Natural killer cell treated with Interleukin-12 subunit alpha and Interleukin-12 subunit beta and Interleukin-15 and Interleukin-18, amount 100 ng/mL, for 72 hours (primary cell): ENCODE measurements around the gene TMEM39B. TPM values are rescaled to one million over a fixed set of nuclear protein-coding genes. Genes with fewer than 3 reads are reported as not detected.
"Not testable (repeated sequence)": the region's sequence is repeated elsewhere in the genome, so short reads cannot be mapped to it uniquely, and the experiment has no call there.

ENCODE experiments used
- ATAC-seq, 2 donors: fragments of 150-1000 bp; cut with Tn5 transposase in 1 of 2; sonication (Bioruptor Pico), chemical (Tn5 transposase) in 1 of 2; 2 replicates each; pipeline ENCODE4 v1.10.0; 2021
- DNase-seq: peaks from one replicate; pipeline ENCODE4 v3.0.0; 2022; ENCODE audit warnings: low spot score
- H3K27ac Mint-ChIP-seq, 2 donors: 1 replicate in 1 of 2; 2 replicates in 1 of 2; pipeline ENCODE4 v1.8.0; 2022; ENCODE audit warnings: mixed read lengths in 2 of 2, mild to moderate bottlenecking in 1 of 2, moderate library complexity in 1 of 2
- H3K27me3 Mint-ChIP-seq, 2 donors: 1 replicate in 1 of 2; 2 replicates in 1 of 2; pipeline ENCODE4 v1.8.0; 2022; ENCODE audit warnings: mixed read lengths in 2 of 2
- H3K36me3 Mint-ChIP-seq: one replicate; pipeline ENCODE4 v1.8.0; 2022; ENCODE audit warnings: mixed read lengths
- H3K4me1 Mint-ChIP-seq, 2 donors: 1 replicate in 1 of 2; 2 replicates in 1 of 2; pipeline ENCODE4 v1.8.0; 2022; ENCODE audit warnings: low read depth in 2 of 2, mixed read lengths in 2 of 2, mild to moderate bottlenecking in 1 of 2
- H3K4me3 Mint-ChIP-seq: one replicate; pipeline ENCODE4 v1.8.0; 2022; ENCODE audit warnings: mixed read lengths
- H3K9me3 Mint-ChIP-seq: 2 replicates; pipeline ENCODE4 v1.8.0; 2022; ENCODE audit warnings: mixed read lengths
- total RNA-seq, 2 donors: library from RNA; stranded (reverse); gene quantifications; one replicate each; pipeline ENCODE4 v1.2.3, GENCODE V29; 2022

TMEM39B gene
- total RNA-seq, 2 donors from 2014 or later, result 20.5 to 26.9 TPM

- Mint-ChIP-seq H3K9me3 (no peaks in the 10 kb centered on the region), H3K27ac (peak overlapping the region in 1 of 2 donors; percentile 96), H3K4me3 (peak overlapping the region; percentile 1), H3K27me3 (no peaks in the 10 kb centered on the region), H3K4me1 (peaks cover 33 to 44% of the 10 kb centered on the region in 2 donors), H3K36me3 (no peaks in the 10 kb centered on the region)
- DNase-seq (no peak), ATAC-seq (no peak)
Measured at GRCh38 chr1:32111040-32111623, 38.4 kb downstream of the TMEM39B start.

DNA sequence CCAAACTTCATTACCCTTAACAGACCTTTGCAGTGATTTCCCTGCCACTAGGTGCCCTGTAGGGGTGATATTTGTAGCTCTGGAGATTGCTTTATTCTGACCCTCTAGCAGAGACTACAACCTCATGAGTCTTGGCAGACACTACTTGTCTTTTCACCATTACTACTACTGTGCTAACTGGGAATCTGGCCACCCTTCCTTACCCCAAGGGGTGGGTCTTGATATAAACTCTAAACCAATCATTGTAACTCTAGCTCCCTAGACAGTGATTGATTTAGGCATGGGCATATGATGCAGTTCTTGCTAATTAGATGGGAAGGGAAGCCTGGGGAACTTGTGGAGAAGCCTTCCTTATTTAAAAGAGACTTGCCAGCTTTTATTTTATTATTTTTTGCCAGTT, 39.0 kb downstream of the TMEM39B start:
- H3K4me3 Mint-ChIP-seq, result peak overlapping the region; percentile 1
- H3K27me3 Mint-ChIP-seq, result no peaks in the 10 kb centered on the region
- no peaks in the 10 kb centered on the region for H3K36me3 Mint-ChIP-seq
- no peak for DNase-seq
- H3K4me1 Mint-ChIP-seq, result peaks cover 33 to 46% of the 10 kb centered on the region in 2 donors
- ATAC-seq, result no peak
- H3K9me3 Mint-ChIP-seq, result no peaks in the 10 kb centered on the region
- H3K27ac Mint-ChIP-seq, result peak overlapping the region in 1 of 2 donors; percentile 96

DNA sequence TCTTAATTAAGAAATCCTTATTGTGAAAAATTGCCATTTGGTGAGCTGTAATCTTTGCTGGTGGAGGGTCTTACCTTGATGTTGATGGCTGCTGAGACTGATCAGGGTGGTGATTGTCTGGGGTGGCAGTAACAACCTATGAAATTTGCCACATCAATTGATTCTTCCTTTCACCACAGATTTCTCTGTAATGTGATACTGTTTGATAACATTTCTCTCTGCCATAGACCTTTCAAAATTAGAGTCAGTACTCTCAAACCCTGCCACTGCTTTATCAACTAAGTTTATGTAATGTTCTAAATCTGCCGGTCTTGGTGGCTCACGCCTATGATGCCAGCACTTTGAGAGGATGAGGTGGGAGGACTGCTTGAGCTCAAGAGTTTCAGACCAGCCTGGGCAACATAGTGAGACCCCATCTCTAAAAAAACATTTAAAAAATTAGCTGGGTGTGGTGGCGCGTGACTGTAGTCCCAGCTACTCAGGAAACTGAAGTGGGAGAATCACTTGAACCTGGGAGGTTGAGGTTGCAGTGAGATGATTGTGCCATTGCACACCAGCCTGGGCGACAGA, 40.2 kb downstream of the TMEM39B start:
- DNase-seq (no peak), ATAC-seq (no peak)
- Mint-ChIP-seq H3K27me3 (no peaks in the 10 kb centered on the region), H3K4me3 (no peak overlapping the region), H3K36me3 (no peaks in the 10 kb centered on the region), H3K27ac (no peak overlapping the region), H3K4me1 (peaks cover 33 to 42% of the 10 kb centered on the region in 2 donors), H3K9me3 (no peaks in the 10 kb centered on the region)

DNA sequence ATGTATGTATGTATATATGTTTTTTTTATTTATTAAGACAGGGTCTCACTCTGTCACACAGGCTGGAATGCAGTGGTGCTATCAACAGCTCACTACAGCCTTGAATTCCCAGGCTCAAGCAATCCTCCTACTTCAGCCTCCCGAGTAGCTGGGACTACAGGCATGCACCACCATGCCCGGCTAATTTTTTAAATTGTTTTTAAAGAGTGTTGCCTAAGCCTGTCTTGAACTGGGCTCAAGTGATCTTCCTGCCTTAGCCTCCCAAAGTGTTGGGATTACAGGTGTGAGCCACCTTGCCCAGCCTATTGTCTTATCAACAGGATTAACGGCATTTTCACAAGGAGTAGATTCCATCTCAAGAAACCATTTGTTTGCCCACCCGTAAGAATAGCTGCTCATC, 40.7 kb downstream of the TMEM39B start:
- not testable (repeated sequence) for H3K27me3 Mint-ChIP-seq, H3K9me3 Mint-ChIP-seq, ATAC-seq, H3K4me3 Mint-ChIP-seq, H3K36me3 Mint-ChIP-seq, DNase-seq
- peak overlapping the region in 1 of 2 donors; percentile 41 for H3K27ac Mint-ChIP-seq
- peaks cover 32 to 47% of the 10 kb centered on the region in 2 donors for H3K4me1 Mint-ChIP-seq

GRCh38 chr1:32114420-32114819, 41.7 kb downstream of the TMEM39B start:
- Mint-ChIP-seq H3K27me3 (no peaks in the 10 kb centered on the region), H3K9me3 (no peaks in the 10 kb centered on the region), H3K4me3 (no peak overlapping the region), H3K27ac (no peak overlapping the region), H3K4me1 (peaks cover 22 to 44% of the 10 kb centered on the region in 2 donors), H3K36me3 (no peaks in the 10 kb centered on the region)
- DNase-seq, result no peak
- ATAC-seq, result no peak

DNA sequence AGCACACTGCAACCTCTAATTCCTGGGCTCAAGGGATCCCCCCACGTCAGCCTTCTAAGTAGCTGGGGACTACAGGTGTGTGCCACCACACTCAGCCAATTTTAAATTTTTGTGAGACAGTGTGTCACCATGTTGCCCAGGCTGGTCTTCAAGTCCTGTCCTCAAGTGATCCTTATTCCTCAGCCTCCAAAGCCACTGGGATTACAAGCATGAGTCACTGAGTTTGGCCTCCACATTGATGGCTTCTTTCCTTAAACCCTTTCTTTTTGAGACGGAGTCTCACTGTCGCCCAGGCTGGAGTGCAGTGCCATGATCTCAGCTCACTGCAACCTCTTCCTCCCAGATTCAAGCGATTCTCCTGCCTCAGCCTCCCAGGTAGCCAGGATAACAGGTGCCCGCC, 42.8 kb downstream of the TMEM39B start:
- H3K4me3 Mint-ChIP-seq, result no peak overlapping the region
- no peaks in the 10 kb centered on the region for H3K9me3 Mint-ChIP-seq
- ATAC-seq, result no peak
- DNase-seq, result no peak
- H3K36me3 Mint-ChIP-seq, result no peaks in the 10 kb centered on the region
- H3K27ac Mint-ChIP-seq, result no peak overlapping the region
- no peaks in the 10 kb centered on the region for H3K27me3 Mint-ChIP-seq
- peaks cover 19 to 40% of the 10 kb centered on the region in 2 donors for H3K4me1 Mint-ChIP-seq

GRCh38 chr1:32116531-32116930, 43.8 kb downstream of the TMEM39B start:
- no peaks in the 10 kb centered on the region for H3K36me3 Mint-ChIP-seq
- no peaks in the 10 kb centered on the region for H3K27me3 Mint-ChIP-seq
- H3K4me1 Mint-ChIP-seq, result peaks cover 18 to 36% of the 10 kb centered on the region in 2 donors
- ATAC-seq, result no peak
- no peaks in the 10 kb centered on the region for H3K9me3 Mint-ChIP-seq
- no peak for DNase-seq
- H3K4me3 Mint-ChIP-seq, result no peak overlapping the region
- no peak overlapping the region for H3K27ac Mint-ChIP-seq

GRCh38 chr1:32122151-32122550, 49.4 kb downstream of the TMEM39B start:
- H3K4me1 Mint-ChIP-seq, result peaks cover 24 to 33% of the 10 kb centered on the region in 2 donors
- ATAC-seq (no peak), DNase-seq (no peak)
- no peaks in the 10 kb centered on the region for H3K36me3 Mint-ChIP-seq
- H3K4me3 Mint-ChIP-seq, result peak overlapping the region; percentile 14
- H3K9me3 Mint-ChIP-seq, result no peaks in the 10 kb centered on the region
- no peaks in the 10 kb centered on the region for H3K27me3 Mint-ChIP-seq
- H3K27ac Mint-ChIP-seq, result peak overlapping the region; percentile 4 to 45

DNA sequence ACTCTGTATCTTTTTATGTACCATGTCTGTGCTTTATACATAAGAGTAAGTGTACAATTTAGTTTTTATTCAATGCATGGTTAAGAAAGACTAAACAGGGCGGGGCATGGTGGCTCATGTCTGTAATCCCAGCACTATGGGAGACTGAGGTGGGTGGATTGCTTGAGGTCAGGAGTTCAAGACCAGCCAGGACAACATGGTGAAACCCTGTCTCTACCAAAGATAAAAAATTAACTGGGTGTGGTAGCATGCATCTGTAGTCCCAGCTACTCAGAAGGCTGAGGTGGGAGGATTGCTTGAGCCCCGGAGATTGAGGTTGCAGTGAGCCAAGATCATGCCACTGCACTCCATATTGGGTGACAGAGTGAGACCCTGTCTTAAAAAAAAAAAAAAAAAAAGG, 50.6 kb downstream of the TMEM39B start:
- H3K36me3 Mint-ChIP-seq, H3K27me3 Mint-ChIP-seq, H3K4me3 Mint-ChIP-seq, ATAC-seq, H3K9me3 Mint-ChIP-seq, DNase-seq: not testable (repeated sequence)
- peaks cover 35 to 37% of the 10 kb centered on the region in 2 donors for H3K4me1 Mint-ChIP-seq
- peak overlapping the region in 1 of 2 donors; percentile 23 for H3K27ac Mint-ChIP-seq

DNA sequence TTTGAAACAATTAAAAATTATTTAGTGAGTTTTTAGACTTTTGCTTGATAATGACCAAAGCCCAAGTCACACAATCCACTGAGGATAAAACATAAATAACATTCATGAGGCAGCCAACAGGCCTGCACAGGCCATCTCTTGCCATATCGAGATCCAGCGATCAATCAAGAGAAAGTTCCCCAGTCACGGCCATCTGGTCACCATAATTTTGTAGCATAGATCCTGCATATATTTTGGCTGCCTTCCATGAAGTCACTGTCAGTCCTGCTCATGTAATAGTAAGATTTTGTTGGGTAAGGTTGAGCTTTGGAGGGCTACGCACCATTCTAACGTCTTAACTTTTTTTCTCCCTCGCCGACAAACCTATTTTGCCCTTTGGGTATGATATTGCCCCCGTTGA, 52.6 kb downstream of the TMEM39B start:
- Mint-ChIP-seq H3K27me3 (no peaks in the 10 kb centered on the region), H3K27ac (no peak overlapping the region), H3K36me3 (no peaks in the 10 kb centered on the region), H3K4me1 (peaks cover 44% of the 10 kb centered on the region in 2 donors), H3K4me3 (no peak overlapping the region), H3K9me3 (no peaks in the 10 kb centered on the region)
- ATAC-seq (no peak), DNase-seq (no peak)

GRCh38 chr1:32126770-32127169, 54.0 kb downstream of the TMEM39B start:
- Mint-ChIP-seq H3K36me3 (no peaks in the 10 kb centered on the region), H3K9me3 (no peaks in the 10 kb centered on the region), H3K4me3 (no peak overlapping the region), H3K4me1 (peaks cover 35 to 37% of the 10 kb centered on the region in 2 donors), H3K27ac (peak overlapping the region in 1 of 2 donors; percentile 70), H3K27me3 (no peaks in the 10 kb centered on the region)
- no peak for ATAC-seq
- DNase-seq, result no peak

GRCh38 chr1:32127409-32128198, 54.9 kb downstream of the TMEM39B start:
- H3K27me3 Mint-ChIP-seq, result no peaks in the 10 kb centered on the region
- H3K36me3 Mint-ChIP-seq, result no peaks in the 10 kb centered on the region
- peak overlapping the region in 1 of 2 donors; percentile 70 for H3K27ac Mint-ChIP-seq
- no peaks in the 10 kb centered on the region for H3K9me3 Mint-ChIP-seq
- no peak for DNase-seq
- ATAC-seq, result no peak
- H3K4me1 Mint-ChIP-seq, result peaks cover 28 to 32% of the 10 kb centered on the region in 2 donors
- no peak overlapping the region for H3K4me3 Mint-ChIP-seq

DNA sequence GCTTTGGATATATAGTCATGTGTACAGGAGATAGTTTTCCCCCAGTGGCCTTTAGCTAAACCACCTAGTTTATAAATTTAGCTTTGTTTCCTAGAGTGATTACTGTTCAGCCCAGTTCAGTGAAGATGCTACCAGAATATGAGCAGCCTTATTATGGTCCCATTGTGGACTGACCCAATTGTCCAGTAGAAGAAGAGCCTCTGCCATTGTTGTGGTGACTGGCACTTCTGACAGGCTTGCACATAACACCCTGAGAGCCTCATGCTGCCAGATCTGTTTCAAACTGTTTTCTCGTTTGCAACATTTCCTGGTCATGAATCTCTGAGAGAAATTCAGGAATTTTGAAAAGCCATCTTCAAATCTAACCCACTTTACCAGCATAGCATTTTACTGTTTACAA, 55.7 kb downstream of the TMEM39B start:
- H3K4me3 Mint-ChIP-seq, result no peak overlapping the region
- H3K9me3 Mint-ChIP-seq, result no peaks in the 10 kb centered on the region
- H3K27ac Mint-ChIP-seq, result peak overlapping the region in 1 of 2 donors; percentile 10

DNA sequence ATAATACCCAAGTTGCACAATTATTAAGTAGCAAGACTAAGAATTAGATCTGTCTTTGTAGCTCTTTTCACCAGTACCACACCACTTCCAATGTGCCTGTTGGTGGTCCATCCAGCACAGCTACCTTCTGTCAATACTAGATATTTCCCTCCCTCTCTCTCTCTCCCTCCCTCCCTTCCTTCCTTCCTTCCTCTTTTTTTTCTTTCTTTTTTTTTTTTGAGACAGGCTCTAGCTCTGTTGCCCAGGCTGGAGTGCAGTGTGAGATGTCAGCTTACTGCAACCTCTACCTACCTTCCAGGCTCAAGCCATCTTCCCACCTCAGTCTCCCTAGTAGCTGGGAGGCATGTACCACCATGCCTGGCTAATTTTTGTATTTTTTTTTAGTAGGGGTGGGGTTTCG, 56.2 kb downstream of the TMEM39B start:
- no peaks in the 10 kb centered on the region for H3K27me3 Mint-ChIP-seq
- peaks cover 28% of the 10 kb centered on the region in 2 donors for H3K4me1 Mint-ChIP-seq
- ATAC-seq (no peak), DNase-seq (no peak)
- no peaks in the 10 kb centered on the region for H3K36me3 Mint-ChIP-seq
- peak overlapping the region in 1 of 2 donors; percentile 10 for H3K27ac Mint-ChIP-seq
- H3K4me3 Mint-ChIP-seq, result no peak overlapping the region
- H3K9me3 Mint-ChIP-seq, result no peaks in the 10 kb centered on the region

More for the DNA sequence above, 55.7 kb downstream of the TMEM39B start:
- H3K27me3 Mint-ChIP-seq, result no peaks in the 10 kb centered on the region
- H3K36me3 Mint-ChIP-seq, result no peaks in the 10 kb centered on the region
- no peak for DNase-seq
- peaks cover 28% of the 10 kb centered on the region in 2 donors for H3K4me1 Mint-ChIP-seq
- ATAC-seq, result no peak
